Breast epithelium (tissue), 4 donors: ENCODE measurements around the gene NAT9. TPM values are rescaled to one million over a fixed set of nuclear protein-coding genes. Genes with fewer than 3 reads are reported as not detected.

ENCODE experiments used
- DNase-seq, 2 donors: peaks; one replicate each; pipeline ENCODE4 v3.0.0-alpha.2; 2019; ENCODE audit warnings: low spot score in 2 of 2
- H3K27ac ChIP-seq, 2 donors: fragments of 200-600 bp; sonication (generic) in 1 of 2; one replicate each; pipeline ENCODE4 v1.5.1; 2016 to 2019; ENCODE audit warnings: mild to moderate bottlenecking in 1 of 2
- H3K27me3 ChIP-seq, 2 donors: fragments of 200-600 bp; sonication (generic) in 1 of 2; one replicate each; pipeline versions ENCODE4 v1.5.1 to v1.6.0; 2017 to 2019; ENCODE audit warnings: control low read depth in 1 of 2, mild to moderate bottlenecking in 1 of 2
- H3K36me3 ChIP-seq: fragments of 200-600 bp; one replicate; pipeline ENCODE4 v1.5.1; 2019
- H3K4me1 ChIP-seq, 2 donors: fragments of 200-600 bp; sonication (generic); one replicate each; pipeline ENCODE4 v1.5.1; 2016 to 2019; ENCODE audit warnings: control low read depth in 1 of 2
- H3K4me3 ChIP-seq, 3 donors: fragments of 200-600 bp; sonication (generic); 1 replicate in 2 of 3; 2 replicates in 1 of 3; pipeline ENCODE4 v1.5.1; 2016 to 2019; ENCODE audit warnings: mild to moderate bottlenecking in 3 of 3, moderate library complexity in 2 of 3
- H3K9me3 ChIP-seq, 2 donors: fragments of 200-600 bp; sonication (generic) in 1 of 2; one replicate each; pipeline ENCODE4 v1.5.1; 2016 to 2019; ENCODE audit warnings: control low read depth in 1 of 2
- POLR2A ChIP-seq: fragments of 450-650 bp; IDR thresholded peaks from one replicate; pipeline ENCODE4 v1.6.1; 2016; ENCODE audit warnings: antibody characterized with exemption, mild to moderate bottlenecking, moderate library complexity
- POLR2AphosphoS5 ChIP-seq, 3 donors: sonication (generic); formaldehyde crosslinking; IDR thresholded peaks; one replicate each; pipeline ENCODE4 v1.6.1; 2017; ENCODE audit warnings: antibody characterized with exemption in 3 of 3
- intact Hi-C: fragments of 100-400 bp; cut with DNase I; formaldehyde crosslinking; loops from one replicate; pipeline ENCODE4 v1.15.1; 2023; ENCODE audit warnings: low total_unique reads
- total RNA-seq, 3 donors: library from RNA; depleted of rRNA; stranded (reverse); fragments of >200 nt; gene quantifications; one replicate each; pipeline ENCODE4 v1.1.0, GENCODE V29; 2016
- TF ChIP-seq, protein P1 (sequence below), 3 donors: fragments of 450-650 bp; IDR thresholded peaks; one replicate each; pipeline ENCODE4 v1.5.1; 2016 to 2017; ENCODE audit warnings: antibody characterized with exemption in 3 of 3, mild to moderate bottlenecking in 3 of 3, moderate library complexity in 3 of 3

NAT9 gene
- total RNA-seq, 3 donors from 2014 or later, result 20.6 to 41.3 (median 40.0) TPM

GRCh38 chr17:74725111-74725510, 51.0 kb downstream of the NAT9 start:
- no peak for DNase-seq
- TF ChIP-seq POLR2A, result no peak
- TF ChIP-seq POLR2AphosphoS5 (IDR thresholded peaks at IDR 0.05), result no peak
- TF ChIP-seq, protein P1, sequence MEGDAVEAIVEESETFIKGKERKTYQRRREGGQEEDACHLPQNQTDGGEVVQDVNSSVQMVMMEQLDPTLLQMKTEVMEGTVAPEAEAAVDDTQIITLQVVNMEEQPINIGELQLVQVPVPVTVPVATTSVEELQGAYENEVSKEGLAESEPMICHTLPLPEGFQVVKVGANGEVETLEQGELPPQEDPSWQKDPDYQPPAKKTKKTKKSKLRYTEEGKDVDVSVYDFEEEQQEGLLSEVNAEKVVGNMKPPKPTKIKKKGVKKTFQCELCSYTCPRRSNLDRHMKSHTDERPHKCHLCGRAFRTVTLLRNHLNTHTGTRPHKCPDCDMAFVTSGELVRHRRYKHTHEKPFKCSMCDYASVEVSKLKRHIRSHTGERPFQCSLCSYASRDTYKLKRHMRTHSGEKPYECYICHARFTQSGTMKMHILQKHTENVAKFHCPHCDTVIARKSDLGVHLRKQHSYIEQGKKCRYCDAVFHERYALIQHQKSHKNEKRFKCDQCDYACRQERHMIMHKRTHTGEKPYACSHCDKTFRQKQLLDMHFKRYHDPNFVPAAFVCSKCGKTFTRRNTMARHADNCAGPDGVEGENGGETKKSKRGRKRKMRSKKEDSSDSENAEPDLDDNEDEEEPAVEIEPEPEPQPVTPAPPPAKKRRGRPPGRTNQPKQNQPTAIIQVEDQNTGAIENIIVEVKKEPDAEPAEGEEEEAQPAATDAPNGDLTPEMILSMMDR (IDR thresholded peaks at IDR 0.05), result no peak
- intact Hi-C loops, result no loop called here
- Histone ChIP-seq H3K9me3 (no peaks in the 10 kb centered on the region), H3K4me3 (no peak overlapping the region), H3K4me1 (no peaks in the 10 kb centered on the region), H3K36me3 (no peaks in the 10 kb centered on the region), H3K27me3 (peaks cover 0 to 6% of the 10 kb centered on the region in 2 donors), H3K27ac (no peak overlapping the region)

DNA sequence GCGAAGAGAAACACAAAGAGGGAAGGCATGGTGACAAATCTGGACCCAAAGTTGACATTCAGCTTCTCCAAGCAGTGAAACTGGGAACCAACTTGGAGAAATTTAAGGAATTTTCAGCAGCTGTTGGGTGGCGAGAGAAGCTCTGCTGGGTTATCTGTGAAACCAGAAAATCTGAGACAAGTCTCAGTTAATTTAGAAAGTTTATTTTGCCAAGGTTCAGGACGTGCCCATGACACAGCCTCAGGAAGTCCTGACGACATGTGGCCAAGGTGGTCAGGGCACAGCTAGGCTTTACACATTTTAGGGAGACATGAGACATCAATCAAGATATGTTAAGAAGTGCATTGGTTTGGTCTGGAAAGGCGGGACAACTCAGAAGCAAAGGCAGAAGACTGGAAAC, 52.3 kb downstream of the NAT9 start:
- H3K27ac ChIP-seq, result no peak overlapping the region
- DNase-seq, result no peak
- peaks cover 0 to 6% of the 10 kb centered on the region in 2 donors for H3K27me3 ChIP-seq
- no peaks in the 10 kb centered on the region for H3K4me1 ChIP-seq
- H3K9me3 ChIP-seq, result no peaks in the 10 kb centered on the region
- no peaks in the 10 kb centered on the region for H3K36me3 ChIP-seq
- TF ChIP-seq, protein P1 (IDR thresholded peaks at IDR 0.05), result no peak
- no peak for TF ChIP-seq POLR2AphosphoS5 (IDR thresholded peaks at IDR 0.05)
- no peak for TF ChIP-seq POLR2A
- no peak overlapping the region for H3K4me3 ChIP-seq
- intact Hi-C loops, result no loop called here

DNA sequence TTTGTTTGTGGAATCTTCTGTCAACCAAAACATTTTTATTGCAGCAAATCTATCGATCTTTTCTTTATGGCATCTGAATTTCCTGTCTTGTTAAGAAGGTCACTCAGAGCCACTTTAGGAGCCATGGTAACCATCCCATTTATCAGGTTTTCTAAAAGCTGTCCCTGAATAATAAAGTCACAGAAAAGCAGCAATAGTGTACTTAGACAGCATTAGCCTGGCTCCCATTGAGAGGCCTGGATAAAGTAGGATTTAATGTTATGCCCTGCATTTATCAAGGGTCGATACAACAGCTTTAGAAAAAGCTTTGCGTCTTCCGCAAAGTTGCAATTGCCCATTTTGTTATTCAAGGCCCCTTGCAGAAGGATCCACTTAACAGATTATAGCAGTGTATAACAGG, 53.4 kb downstream of the NAT9 start:
- intact Hi-C loops, result no loop called here
- TF ChIP-seq POLR2AphosphoS5 (IDR thresholded peaks at IDR 0.05), result no peak
- TF ChIP-seq, protein P1 (IDR thresholded peaks at IDR 0.05), result no peak
- no peak for TF ChIP-seq POLR2A

More for the DNA sequence above, 53.4 kb downstream of the NAT9 start:
- no peak for DNase-seq
- H3K4me1 ChIP-seq, result no peaks in the 10 kb centered on the region
- H3K9me3 ChIP-seq, result no peaks in the 10 kb centered on the region
- peaks cover 0 to 6% of the 10 kb centered on the region in 2 donors for H3K27me3 ChIP-seq
- H3K36me3 ChIP-seq, result no peaks in the 10 kb centered on the region
- H3K27ac ChIP-seq, result no peak overlapping the region
- no peak overlapping the region for H3K4me3 ChIP-seq

Other genes starting within 250 kb of the NAT9 start
- gene CD300LB, start 244.9 kb downstream of the NAT9 start, total RNA-seq, result under 1 TPM in 2 of 3 donors, not detected in 1; 0.32 to 0.88 TPM
- gene CD300C, start 230.2 kb downstream of the NAT9 start, total RNA-seq, result 1 to 10 TPM in 1 of 3 donors, under 1 TPM in 2; 0.33 to 2.1 (median 0.59) TPM
- 1 to 10 TPM in 1 of 3 donors, not detected in 2; 1.5 TPM for gene CD300H, start 208.8 kb downstream of the NAT9 start, total RNA-seq
- not detected for gene CD300LD, start 184.1 kb downstream of the NAT9 start, total RNA-seq
- under 1 TPM; under 0.01 to 0.32 (median 0.29) TPM for gene CD300E, start 152.6 kb downstream of the NAT9 start, total RNA-seq
- gene CD300LF, start 63.4 kb downstream of the NAT9 start, total RNA-seq, result 1 to 10 TPM in 1 of 3 donors, under 1 TPM in 2; 0.32 to 2.0 (median 0.98) TPM
- gene RAB37, start 39.1 kb downstream of the NAT9 start, total RNA-seq, result 1 to 10 TPM in 2 of 3 donors, under 1 TPM in 1; 0.98 to 2.1 (median 2.0) TPM
- 10 to 100 TPM; 15.8 to 82.8 (median 36.4) TPM for gene NHERF1, start 27.7 kb downstream of the NAT9 start, total RNA-seq
- gene GRIN2C, start 83.5 kb upstream of the NAT9 start, total RNA-seq, result under 1 TPM in 1 of 3 donors, not detected in 2; 0.48 TPM
- gene FDXR, start 96.6 kb upstream of the NAT9 start, total RNA-seq, result 1 to 10 TPM; 7.3 to 9.3 (median 8.8) TPM
- gene FADS6, start 117.3 kb upstream of the NAT9 start, total RNA-seq, result under 1 TPM in 2 of 3 donors, not detected in 1; 0.33 to 0.80 TPM
- not detected for gene USH1G, start 146.9 kb upstream of the NAT9 start, total RNA-seq
- under 1 TPM in 1 of 3 donors, not detected in 2; 0.33 TPM for gene OTOP2, start 147.9 kb upstream of the NAT9 start, total RNA-seq
- not detected for gene OTOP3, start 159.6 kb upstream of the NAT9 start, total RNA-seq
- 10 to 100 TPM in 2 of 3 donors, 1 to 10 TPM in 1; 6.1 to 46.5 (median 37.3) TPM for gene HID1, start 196.4 kb upstream of the NAT9 start, total RNA-seq
- 10 to 100 TPM in 1 of 3 donors, 1 to 10 TPM in 2; 8.0 to 13.1 (median 9.2) TPM for gene CDR2L, start 211.3 kb upstream of the NAT9 start, total RNA-seq
- 10 to 100 TPM; 38.6 to 48.6 (median 44.6) TPM for gene MRPL58, start 236.3 kb upstream of the NAT9 start, total RNA-seq